Common myeloid progenitor, CD34-positive (primary cell): ENCODE data around the gene PLEKHG3.

Source experiments
- CTCF ChIA-PET: fragments of 350-600 bp; sonication (Branson Sonifier 250); formaldehyde crosslinking; loops from one replicate; lab custom pipeline; 2021; ENCODE audit warnings: antibody characterized with exemption; lab: Charles Lee
- POLR2A ChIA-PET: fragments of 350-600 bp; sonication (Branson Sonifier 250); formaldehyde crosslinking; loops from one replicate; lab custom pipeline; 2021; ENCODE audit warnings: antibody characterized with exemption; lab: Charles Lee
- DNase-seq, 3 donors: peaks; one replicate each; pipeline versions ENCODE4 v3.0.0 to v3.0.0-alpha.2; 2013
- H3K27ac ChIP-seq, 2 experiments: 1 replicate in 1 of 2; 2 replicates in 1 of 2; pipeline ENCODE4 v1.7.0; 2013; ENCODE audit warnings: inconsistent platforms in 2 of 2, low read length in 2 of 2, mild to moderate bottlenecking in 2 of 2, low read depth in 1 of 2, moderate library complexity in 1 of 2; ENCODE audit not compliant: severe bottlenecking in 2 of 2, insufficient read depth in 1 of 2, poor library complexity in 1 of 2
- H3K27me3 ChIP-seq, 5 experiments: replicated peaks in 2 of 5; 1 replicate in 3 of 5; 2 replicates in 2 of 5; pipeline versions ENCODE4 v1.6.1 to v1.7.0; 2013; ENCODE audit warnings: low read length in 4 of 5, mild to moderate bottlenecking in 2 of 5, moderate library complexity in 2 of 5, inconsistent platforms in 1 of 5; ENCODE audit not compliant: insufficient read depth in 5 of 5, control insufficient read depth in 4 of 5
- H3K36me3 ChIP-seq, 4 experiments: 1 replicate in 2 of 4; 2 replicates in 2 of 4; pipeline versions ENCODE4 v1.6.1 to v1.7.0; 2013; ENCODE audit warnings: low read length in 3 of 4, control low read depth in 1 of 4, mild to moderate bottlenecking in 1 of 4; ENCODE audit not compliant: control insufficient read depth in 4 of 4, insufficient read depth in 4 of 4
- H3K4me1 ChIP-seq, 4 experiments: 1 replicate in 3 of 4; 2 replicates in 1 of 4; pipeline versions ENCODE4 v1.6.1 to v1.7.1; 2013; ENCODE audit warnings: low read length in 3 of 4, mild to moderate bottlenecking in 3 of 4, control low read depth in 1 of 4, inconsistent platforms in 1 of 4, moderate library complexity in 1 of 4; ENCODE audit not compliant: control insufficient read depth in 4 of 4, insufficient read depth in 4 of 4; ENCODE audit errors: control extremely low read depth in 1 of 4
- H3K4me3 ChIP-seq, 7 experiments: 1 replicate in 4 of 7; 2 replicates in 3 of 7; pipeline versions ENCODE4 v1.5.1 to v1.7.0; 2013; ENCODE audit warnings: mild to moderate bottlenecking in 7 of 7, low read length in 6 of 7, moderate library complexity in 6 of 7, inconsistent platforms in 2 of 7, low read depth in 2 of 7, control low read depth in 1 of 7; ENCODE audit not compliant: insufficient read depth in 4 of 7, control insufficient read depth in 1 of 7; ENCODE audit errors: extremely low read depth in 1 of 7
- H3K9me3 ChIP-seq, 5 experiments: 1 replicate in 4 of 5; 2 replicates in 1 of 5; pipeline versions ENCODE4 v1.6.1 to v1.7.1; 2013; ENCODE audit warnings: low read length in 4 of 5, mild to moderate bottlenecking in 2 of 5, inconsistent platforms in 1 of 5, low read depth in 1 of 5, moderate library complexity in 1 of 5; ENCODE audit not compliant: control insufficient read depth in 4 of 5, insufficient read depth in 2 of 5; ENCODE audit errors: control extremely low read depth in 1 of 5
- WGBS: methylation state at CpG from one replicate; pipeline ENCODE4 v1.1.5; 2013; ENCODE audit not compliant: insufficient coverage; 5-methylcytosine and 5-hydroxymethylcytosine counted together

Gene PLEKHG3

DNA sequence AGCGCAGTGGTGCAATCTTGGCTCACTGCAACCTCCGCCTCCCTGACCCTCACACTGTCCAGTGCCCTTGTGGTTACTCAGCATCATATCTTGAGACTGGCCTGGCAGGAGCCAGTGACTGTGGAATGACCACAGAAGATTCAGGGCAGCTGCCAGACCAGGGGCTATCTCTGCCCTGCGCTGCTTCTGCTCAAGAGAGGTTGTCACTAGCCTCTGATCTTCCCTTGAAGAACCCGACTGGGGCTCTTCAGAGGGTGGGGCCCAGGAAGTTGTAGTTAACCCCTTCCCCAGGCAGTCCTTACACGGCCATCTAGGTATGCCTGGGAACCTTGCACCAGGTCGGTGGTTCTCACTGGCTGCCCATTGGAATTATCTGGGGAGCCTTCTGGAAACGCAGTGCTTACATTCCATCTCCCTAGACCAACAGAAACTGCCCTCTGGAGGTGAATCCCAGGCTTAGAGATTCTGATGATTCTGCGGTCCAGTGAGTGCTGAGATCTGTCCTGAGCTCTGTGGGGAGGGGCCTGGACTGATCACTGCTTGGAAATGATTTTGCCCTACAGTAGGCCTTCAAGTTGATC lies 41.4 kb downstream of the PLEKHG3 start:
- Histone ChIP-seq H3K9me3 (peaks cover 0 to 3% (median 0%) of the 10 kb centered on the region in 5 experiments), H3K4me1 (no peaks in the 10 kb centered on the region), H3K27me3 (no peaks in the 10 kb centered on the region), H3K4me3 (no peak overlapping the region), H3K27ac (no peak overlapping the region), H3K36me3 (peaks cover 0 to 66% (median 0%) of the 10 kb centered on the region in 4 experiments)
- DNase-seq = no peak
- ChIA-PET CTCF (interaction anchor here (0.7 to 2.4 kb wide), 3 partner anchors 13 to 57 kb away, joined by 3 to 6 read pairs (median 4); no protein-coding TSS in a partner anchor), POLR2A (no interaction called here)
- 93% methylated on average over 8 of the region's 8 CpGs for WGBS

DNA sequence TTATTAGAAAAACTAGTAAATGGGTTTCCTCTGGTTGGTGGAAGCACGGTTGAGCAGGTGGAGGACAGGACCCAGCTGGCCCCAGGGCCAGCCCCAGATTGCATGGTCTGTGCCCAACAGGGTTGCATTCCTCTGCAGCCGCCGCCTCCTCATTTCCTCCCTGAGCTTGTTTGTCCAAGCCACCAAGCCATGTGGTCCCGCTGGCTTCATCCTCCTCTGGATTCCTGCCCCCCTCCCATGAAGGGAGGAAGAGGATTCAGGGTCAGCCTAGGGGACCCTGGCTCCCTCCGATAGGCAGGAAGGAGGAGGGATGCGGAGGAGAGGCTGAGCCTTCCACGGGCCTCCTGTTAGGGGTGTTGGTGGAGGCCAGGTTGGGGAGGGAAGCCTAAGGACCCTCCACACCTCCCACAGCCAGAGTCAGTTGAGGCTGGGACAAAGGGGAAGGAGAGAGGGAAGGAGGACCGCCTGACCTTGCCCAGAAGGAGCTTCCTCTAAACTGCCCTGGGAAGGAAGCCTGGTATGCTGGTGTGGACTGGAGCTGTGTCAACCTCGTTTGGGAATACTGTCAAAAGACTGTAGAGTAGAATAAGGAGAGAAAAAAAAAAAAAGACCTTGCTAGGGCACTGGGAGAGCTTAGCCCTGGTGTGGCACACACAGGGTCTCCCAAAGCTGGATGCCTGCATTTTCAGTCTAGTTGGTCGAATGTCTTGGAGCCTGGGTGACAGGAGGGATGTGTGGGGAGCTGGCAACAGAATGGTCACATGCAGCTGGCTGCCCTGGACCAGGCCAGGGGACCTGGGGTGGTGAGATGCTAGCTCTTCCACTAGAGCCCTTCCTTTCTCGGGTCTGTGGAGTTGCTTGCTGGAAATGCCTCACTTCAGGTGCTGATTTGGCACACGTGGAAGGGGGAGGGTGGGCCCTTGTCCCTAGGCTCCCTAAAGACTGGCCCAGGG lies 42.4 kb downstream of the PLEKHG3 start:
- ChIA-PET POLR2A (interaction anchor here (0.6 kb wide), 1 partner anchor 52 kb away, joined by 3 read pairs; no protein-coding TSS in a partner anchor), CTCF (interaction anchor here (1.0 to 2.4 kb wide), 3 partner anchors 12 to 47 kb away, joined by 4 to 6 read pairs (median 4); no protein-coding TSS in a partner anchor)
- Histone ChIP-seq H3K9me3 (peaks cover 0 to 3% (median 0%) of the 10 kb centered on the region in 5 experiments), H3K27me3 (no peaks in the 10 kb centered on the region), H3K36me3 (peaks cover 0 to 57% (median 0%) of the 10 kb centered on the region in 4 experiments), H3K27ac (no peak overlapping the region), H3K4me1 (no peaks in the 10 kb centered on the region), H3K4me3 (no peak overlapping the region)
- WGBS = 68% methylated on average over 4 of the region's 12 CpGs
- DNase-seq = no peak

DNA sequence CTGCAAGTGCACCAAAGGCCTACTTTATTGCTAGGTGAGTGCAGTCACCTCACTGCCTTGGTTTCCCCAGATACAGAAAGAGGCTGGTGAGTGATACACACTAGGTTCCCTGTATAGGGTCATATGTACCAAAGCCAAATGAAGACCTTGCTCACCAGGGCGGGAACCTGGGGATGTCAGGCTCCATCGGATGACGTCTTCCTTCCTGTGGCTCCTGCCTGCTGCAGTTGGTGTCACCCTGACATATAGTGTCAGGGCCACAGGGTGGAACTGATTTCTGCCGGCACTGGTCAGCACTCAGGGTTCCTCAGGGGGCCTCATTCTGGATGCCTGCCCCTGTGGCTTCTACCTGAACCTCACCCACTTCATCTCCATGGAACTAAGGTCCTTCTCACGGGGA lies 43.1 kb downstream of the PLEKHG3 start:
- Histone ChIP-seq H3K27ac (no peak overlapping the region), H3K4me3 (no peak overlapping the region), H3K9me3 (peaks cover 0 to 3% (median 0%) of the 10 kb centered on the region in 5 experiments), H3K36me3 (peaks cover 0 to 49% (median 0%) of the 10 kb centered on the region in 4 experiments), H3K4me1 (no peaks in the 10 kb centered on the region), H3K27me3 (peaks cover 0 to 2% (median 0%) of the 10 kb centered on the region in 5 experiments)
- ChIA-PET POLR2A (interaction anchor here (0.6 kb wide), 1 partner anchor 51 kb away, joined by 3 read pairs; no protein-coding TSS in a partner anchor), CTCF (interaction anchor here (2.4 to 3.5 kb wide), 2 partner anchors 11 to 14 kb away, joined by 6 to 16 read pairs; no protein-coding TSS in a partner anchor)
- 97% methylated on average over 5 of the region's 5 CpGs for WGBS
- DNase-seq = no peak

DNA sequence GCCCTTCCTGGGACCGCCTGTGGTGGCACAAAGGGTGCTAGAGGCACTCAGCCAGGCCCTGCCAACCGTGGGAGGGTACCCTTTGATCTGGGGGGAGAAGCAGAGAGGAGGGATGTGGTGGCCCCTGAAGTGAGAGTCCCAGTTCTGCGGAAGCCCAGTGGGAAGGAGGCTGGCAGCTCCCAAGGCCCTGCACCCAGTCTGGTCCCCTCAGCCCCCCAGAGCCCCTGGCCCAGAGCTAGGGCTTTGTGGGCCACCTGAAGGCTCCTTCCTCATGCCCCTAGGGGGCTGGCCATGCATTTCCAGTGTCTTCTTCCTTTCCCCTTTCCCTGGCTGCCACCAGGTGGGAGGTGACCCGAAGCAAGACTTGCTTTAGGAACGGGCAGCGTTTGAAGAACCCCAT lies 44.3 kb downstream of the PLEKHG3 start:
- Histone ChIP-seq H3K4me3 (no peak overlapping the region), H3K36me3 (peaks cover 0 to 37% (median 0%) of the 10 kb centered on the region in 4 experiments), H3K4me1 (no peaks in the 10 kb centered on the region), H3K27ac (no peak overlapping the region), H3K9me3 (peaks cover 0 to 3% (median 0%) of the 10 kb centered on the region in 5 experiments), H3K27me3 (peaks cover 0 to 2% (median 0%) of the 10 kb centered on the region in 5 experiments)
- POLR2A ChIA-PET = no interaction called here
- DNase-seq = no peak
- WGBS = 89% methylated on average over 6 of the region's 6 CpGs
- CTCF ChIA-PET = interaction anchor here (3.5 kb wide), 1 partner anchor 13 kb away, joined by 16 read pairs; no protein-coding TSS in a partner anchor

DNA sequence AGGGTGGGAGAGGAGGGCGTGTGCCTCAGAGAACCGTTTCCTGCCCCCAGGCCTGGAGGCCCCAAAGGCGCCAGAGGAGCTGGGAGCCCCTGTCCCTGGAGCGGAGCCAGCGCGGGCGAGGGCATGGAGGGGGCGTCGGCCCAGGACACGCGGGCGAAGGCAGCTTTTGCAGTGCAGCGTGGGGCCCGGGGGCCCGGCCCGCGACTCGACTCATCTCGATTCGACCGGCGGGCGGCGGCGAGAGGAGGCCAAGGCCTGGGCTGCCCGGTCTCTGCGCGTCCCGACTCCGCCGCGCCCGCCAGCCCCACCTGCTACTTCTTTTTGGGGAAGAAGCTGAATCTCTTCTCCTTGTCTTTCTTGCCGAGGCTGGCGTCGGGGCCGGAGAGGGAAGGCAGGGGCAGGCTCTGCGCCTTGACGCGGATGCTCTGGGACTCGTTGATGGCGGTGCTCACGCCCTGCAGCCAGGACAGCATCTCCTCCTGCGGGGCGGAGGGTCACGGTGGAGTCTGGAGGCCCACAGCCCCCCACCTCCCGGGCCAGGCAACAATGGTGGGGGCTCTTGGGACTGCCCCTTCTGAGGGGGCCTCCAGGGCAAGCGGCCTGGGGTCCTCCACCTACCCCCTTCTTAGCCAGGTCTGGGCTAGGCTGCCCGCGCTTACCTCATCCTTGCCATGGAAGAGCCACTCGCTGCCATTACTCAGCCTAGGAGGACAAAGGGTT lies 44.9 kb downstream of the PLEKHG3 start:
- POLR2A ChIA-PET = interaction anchor here (0.5 to 0.9 kb wide), 2 partner anchors 24 to 173 kb away, joined by 3 to 7 read pairs; no protein-coding TSS in a partner anchor

DNA sequence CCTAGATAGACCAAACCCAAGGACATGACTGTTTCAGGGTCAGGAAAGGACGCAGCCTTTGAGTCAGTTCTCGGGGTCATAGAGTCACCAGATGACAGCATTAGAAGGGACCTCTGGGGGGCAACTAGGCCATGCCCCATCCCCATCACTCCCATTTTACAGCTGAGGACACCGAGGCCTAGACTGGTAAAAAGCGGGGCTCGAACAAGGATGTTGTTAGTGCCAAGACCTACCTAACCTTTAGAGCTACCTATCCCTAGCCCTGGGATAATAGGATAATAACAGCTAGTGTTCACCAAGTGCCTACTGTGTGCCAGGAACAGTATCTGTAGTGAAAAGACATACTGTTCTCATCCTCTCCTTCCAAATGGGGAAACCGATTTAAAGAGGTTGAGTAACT lies 48.7 kb downstream of the PLEKHG3 start:
- POLR2A ChIA-PET = no interaction called here

More for the DNA sequence above, 44.9 kb downstream of the PLEKHG3 start:
- CTCF ChIA-PET = interaction anchor here (0.7 to 3.5 kb wide), 3 partner anchors 12 to 51 kb away, joined by 3 to 16 read pairs (median 3); no protein-coding TSS in a partner anchor
- Histone ChIP-seq H3K9me3 (peaks cover 0 to 3% (median 0%) of the 10 kb centered on the region in 5 experiments), H3K4me3 (no peak overlapping the region), H3K36me3 (peaks cover 0 to 31% (median 0%) of the 10 kb centered on the region in 4 experiments), H3K27ac (no peak overlapping the region), H3K27me3 (peaks cover 0 to 4% (median 0%) of the 10 kb centered on the region in 5 experiments), H3K4me1 (no peaks in the 10 kb centered on the region)
- WGBS = 97% methylated on average over 46 of the region's 51 CpGs
- DNase-seq = no peak

More for the DNA sequence above, 48.7 kb downstream of the PLEKHG3 start:
- no peak for DNase-seq
- no peak overlapping the region for H3K27ac ChIP-seq
- H3K36me3 ChIP-seq = peaks cover 0 to 9% (median 0%) of the 10 kb centered on the region in 4 experiments
- no peak overlapping the region for H3K4me3 ChIP-seq
- CTCF ChIA-PET = interaction anchor here (0.7 to 0.9 kb wide), 3 partner anchors 16 to 82 kb away, joined by 3 read pairs; no protein-coding TSS in a partner anchor
- H3K9me3 ChIP-seq = no peaks in the 10 kb centered on the region
- H3K4me1 ChIP-seq = no peaks in the 10 kb centered on the region
- peaks cover 0 to 6% (median 0%) of the 10 kb centered on the region in 5 experiments for H3K27me3 ChIP-seq
- 97% methylated on average over 6 of the region's 6 CpGs for WGBS
